HepG2 (cell line): ENCODE measurements around the gene ADSS1. TPM values are rescaled to one million over a fixed set of nuclear protein-coding genes. Genes with fewer than 3 reads are reported as not detected.

Experiments
- ATAC-seq: fragments of 200-7000 bp; cut with Tn5 transposase; 3 replicates; pipeline ENCODE4 v1.9.1; 2020; ENCODE audit warnings: mild to moderate bottlenecking, moderate library complexity
- BruUV-seq: library from RNA; stranded (reverse); fragments of 400-500 nt; replicated peaks from 2 replicates; lab custom pipeline; 2021; lab: Mats Ljungman, UMichigan
- CTCF ChIA-PET: fragments of 300-600 bp; formaldehyde crosslinking; extraction: SDS; loops from one replicate; lab custom pipeline; 2021; ENCODE audit warnings: low total read pairs, inconsistent platforms, low intra/inter-chr PET ratio; lab: Yijun Ruan, JAX
- POLR2A ChIA-PET: fragments of 350-600 bp; sonication (Branson Sonifier 250); formaldehyde crosslinking; loops from one replicate; lab custom pipeline; 2020; ENCODE audit warnings: antibody characterized with exemption, inconsistent platforms; lab: Yijun Ruan, JAX
- DNase-seq: peaks from one replicate; pipeline ENCODE4 v3.0.0-alpha.2; 2015; ENCODE audit warnings: low spot score
- FAIRE-seq: peaks from 3 replicates; lab custom pipeline; 2011; peaks lifted over from hg19 to GRCh38; lab: Jason Lieb, UNC
- H2AFZ ChIP-seq: one replicate; pipeline ENCODE4 v1.6.1; 2011; ENCODE audit warnings: low read length, inconsistent platforms
- H3K27ac ChIP-seq: fragments of 300-600 bp; 3 replicates; pipeline ENCODE4 v1.8.0; 2011; ENCODE audit warnings: mixed run types, mild to moderate bottlenecking, mixed read lengths, low read length, inconsistent platforms; ENCODE audit not compliant: insufficient read depth; ENCODE audit errors: extremely low read length
- H3K27me3 ChIP-seq, 2 experiments: fragments of 200-600 bp in 1 of 2; 2 replicates in 1 of 2; 3 replicates in 1 of 2; pipeline versions ENCODE4 v1.6.0 to v1.8.0; 2011; ENCODE audit warnings: low read length in 2 of 2, mild to moderate bottlenecking in 2 of 2, moderate library complexity in 2 of 2, inconsistent platforms in 1 of 2; ENCODE audit not compliant: insufficient read depth in 2 of 2, control insufficient read depth in 1 of 2
- H3K36me3 ChIP-seq, 2 experiments: fragments of 200-600 bp in 1 of 2; replicated peaks in 1 of 2; 2 replicates in 1 of 2; 3 replicates in 1 of 2; pipeline versions ENCODE4 v1.5.1 to v1.8.0; 2011; ENCODE audit warnings: low read length in 2 of 2, inconsistent platforms in 1 of 2; ENCODE audit not compliant: insufficient read depth in 2 of 2, control insufficient read depth in 1 of 2
- H3K4me1 ChIP-seq: 2 replicates; pipeline ENCODE4 v1.5.1; 2012; ENCODE audit warnings: low read length, inconsistent platforms; ENCODE audit not compliant: insufficient read depth
- H3K4me2 ChIP-seq: 2 replicates; pipeline ENCODE4 v1.6.0; 2011; ENCODE audit warnings: low read depth, low read length, inconsistent platforms
- H3K4me3 ChIP-seq, 3 experiments: fragments of 200-600 bp in 1 of 3; sonication (generic), shearing (Covaris generic) in 1 of 3; replicated peaks in 1 of 3; 2 replicates each; pipeline ENCODE4 v1.5.1; 2011 to 2016; ENCODE audit warnings: low read length in 3 of 3, inconsistent platforms in 2 of 3, low read depth in 2 of 3, mild to moderate bottlenecking in 2 of 3, control low read depth in 1 of 3, mixed read lengths in 1 of 3; ENCODE audit not compliant: insufficient read depth in 1 of 3
- H3K79me2 ChIP-seq: one replicate; pipeline ENCODE4 v1.6.1; 2011; ENCODE audit warnings: low read length, inconsistent platforms; ENCODE audit not compliant: insufficient read depth
- H3K9ac ChIP-seq: 2 replicates; pipeline ENCODE4 v1.6.0; 2011; ENCODE audit warnings: mild to moderate bottlenecking, low read depth, low read length, inconsistent platforms; ENCODE audit not compliant: insufficient read depth
- H3K9me3 ChIP-seq: 2 replicates; pipeline ENCODE4 v1.5.1; 2012; ENCODE audit warnings: mild to moderate bottlenecking, low read length
- H4K20me1 ChIP-seq: 2 replicates; pipeline ENCODE4 v1.6.0; 2011; ENCODE audit warnings: inconsistent platforms, mild to moderate bottlenecking, low read length, moderate library complexity; ENCODE audit not compliant: insufficient read depth
- AGO1 ChIP-seq: fragments of 200-400 bp; formaldehyde crosslinking; IDR thresholded peaks from 2 replicates; pipeline ENCODE4 v1.6.1; 2017; ENCODE audit warnings: mild to moderate bottlenecking, low read depth, low read length, moderate library complexity; ENCODE audit not compliant: poor library complexity, severe bottlenecking
- ETV5 ChIP-seq: IDR thresholded peaks from 2 replicates; pipeline ENCODE4 v1.6.1; 2018; ENCODE audit warnings: missing biosample characterization, missing genetic modification reagents, inconsistent platforms, borderline replicate concordance
- HNF1B ChIP-seq: sonication (generic); formaldehyde crosslinking; IDR thresholded peaks from 2 replicates; pipeline ENCODE4 v1.5.1; 2020; ENCODE audit warnings: mild to moderate bottlenecking, moderate library complexity, missing genetic modification reagents
- HNRNPL ChIP-seq: fragments of 200-400 bp; formaldehyde crosslinking; IDR thresholded peaks from 2 replicates; pipeline ENCODE4 v1.6.1; 2017; ENCODE audit warnings: mild to moderate bottlenecking, low read depth, low read length
- HNRNPLL ChIP-seq: fragments of 200-400 bp; formaldehyde crosslinking; IDR thresholded peaks from 2 replicates; pipeline ENCODE4 v1.6.1; 2017; ENCODE audit warnings: mild to moderate bottlenecking, low read depth, low read length; ENCODE audit not compliant: poor library complexity, severe bottlenecking
- MTF2 ChIP-seq: sonication (generic); formaldehyde crosslinking; IDR thresholded peaks from 2 replicates; pipeline ENCODE4 v1.5.0; 2020; ENCODE audit warnings: missing genetic modification reagents, borderline replicate concordance
- NR2F2 ChIP-seq: IDR thresholded peaks from 2 replicates; pipeline ENCODE4 v1.6.1; 2012; ENCODE audit warnings: low read depth, inconsistent platforms, borderline replicate concordance
- RXRA ChIP-seq: sonication (generic); formaldehyde crosslinking; IDR thresholded peaks from 2 replicates; pipeline ENCODE4 v1.5.1; 2020; ENCODE audit warnings: missing genetic modification reagents
- SOX13 ChIP-seq, 3 experiments: fragments of 450-650 bp in 1 of 3; sonication (generic) in 1 of 3; formaldehyde crosslinking in 1 of 3; IDR thresholded peaks in 2 of 3; conservative IDR thresholded peaks in 1 of 3; 2 replicates each; pipeline versions ENCODE4 v1.5.0 to v1.6.1; 2016 to 2020; ENCODE audit warnings: antibody characterized with exemption in 1 of 3, mild to moderate bottlenecking in 1 of 3, missing compliant biosample characterization in 1 of 3, missing genetic modification reagents in 1 of 3, moderate library complexity in 1 of 3
- XRCC5 ChIP-seq: fragments of 200-400 bp; formaldehyde crosslinking; optimal IDR thresholded peaks from 2 replicates; pipeline ENCODE3; 2017; ENCODE audit warnings: mild to moderate bottlenecking, low read length
- ZBTB33 ChIP-seq: sonication (generic); formaldehyde crosslinking; IDR thresholded peaks from 2 replicates; pipeline ENCODE4 v1.4.0; 2020; ENCODE audit warnings: missing genetic modification reagents
- ZNF225 ChIP-seq: sonication (generic); formaldehyde crosslinking; IDR thresholded peaks from 2 replicates; pipeline ENCODE4 v1.4.0; 2020; ENCODE audit warnings: mild to moderate bottlenecking, missing genetic modification reagents
- ZNF263 ChIP-seq: sonication (generic); formaldehyde crosslinking; IDR thresholded peaks from 2 replicates; pipeline ENCODE4 v1.4.0; 2020; ENCODE audit warnings: missing genetic modification reagents
- ZNF501 ChIP-seq: sonication (generic); formaldehyde crosslinking; IDR thresholded peaks from 2 replicates; pipeline ENCODE4 v1.5.1; 2020; ENCODE audit warnings: mild to moderate bottlenecking, moderate library complexity, missing genetic modification reagents
- ZNF709 ChIP-seq: sonication (generic); formaldehyde crosslinking; IDR thresholded peaks from 2 replicates; pipeline ENCODE4 v1.5.0; 2020; ENCODE audit warnings: mild to moderate bottlenecking, missing genetic modification reagents
- WGBS: methylation state at CpG from one replicate; pipeline ENCODE4 v1.1.6; 2017; ENCODE audit warnings: low lambda C conversion rate; 5-methylcytosine and 5-hydroxymethylcytosine counted together
- in situ Hi-C: cut with HindIII; loops from 2 replicates; pipeline ENCODE4 v1.10.0; 2017; ENCODE audit warnings: low pct_unique_long_range_greater_than_20kb; ENCODE audit not compliant: extremely low pct_ligation_motif_present
- intact Hi-C: fragments of 100-400 bp; cut with micrococcal nuclease; formaldehyde crosslinking; loops from one replicate; pipeline ENCODE4 v1.10.0; 2022; ENCODE audit not compliant: unreplicated experiment
- polyA plus RNA-seq, 8 experiments: library from polyadenylated mRNA; depleted of rRNA in 3 of 8; stranded (reverse) in 7 of 8; unstranded in 1 of 8; fragments of >200 nt; fragmentation: Illumina TruSeq in 4 of 8; extraction: Trizol in 4 of 8; gene quantifications; 2 replicates each; pipeline versions ENCODE4 v1.2.1 to v1.2.3, GENCODE V29; 2011 to 2016; ENCODE audit warnings: low read depth in 4 of 8, missing spikeins in 1 of 8, mixed read lengths in 1 of 8; ENCODE audit not compliant: insufficient read depth in 1 of 8
- total RNA-seq, 5 experiments: library from RNA; depleted of rRNA; stranded (reverse); fragments of >200 nt; fragmentation: Illumina TruSeq; extraction: Trizol; gene quantifications; 2 replicates each; pipeline ENCODE4 v1.2.3, GENCODE V29; 2016; ENCODE audit warnings: low read depth in 1 of 5
- TF ChIP-seq, protein P1 (sequence below): sonication (generic); formaldehyde crosslinking; IDR thresholded peaks from 2 replicates; pipeline ENCODE4 v1.8.1; 2023; ENCODE audit warnings: mild to moderate bottlenecking, missing genetic modification reagents

ADSS1 gene
- total and polyA plus RNA-seq, 2 of the 13 experiments (the other 11 are each of a cell fraction or from before 2014, with no cell fraction given) = 1.0 to 36.7 TPM

GRCh38 chr14:104677512-104678332 is 46.3 kb upstream of the ADSS1 start:
- in situ Hi-C loops = no loop called here
- Histone ChIP-seq H2AFZ (no peak overlapping the region), H3K9ac (peak overlapping the region; percentile 64), H3K36me3 (no peaks in the 10 kb centered on the region), H3K4me1 (peaks cover 71% of the 10 kb centered on the region), H3K9me3 (no peaks in the 10 kb centered on the region), H3K79me2 (no peaks in the 10 kb centered on the region), H3K27ac (no peak overlapping the region), H3K4me3 (peak overlapping the region; percentile 41 to 68 (median 52); a peak in 5 of 6 replicates), H3K27me3 (no peaks in the 10 kb centered on the region; a peak in 1 of 5 replicates), H4K20me1 (no peaks in the 10 kb centered on the region), H3K4me2 (peak overlapping the region; percentile 97)
- ChIA-PET CTCF (no interaction called here), POLR2A (interaction anchor here (0.7 to 7.6 kb wide), 5 partner anchors 10 to 75 kb away, joined by 3 to 179 read pairs (median 10); partner anchors contain the start of gene SIVA1)
- no peak for FAIRE-seq
- intact Hi-C loops = no loop called here
- DNase-seq = no peak
- WGBS = 58% methylated on average over 30 of the region's 43 CpGs
- ATAC-seq = peak; percentile 5
- BruUV-seq = no TSS peak
- no peak for TF ChIP-seq ZNF709 (CRISPR knock-in tag)
- TF ChIP-seq ZBTB33 = 0 out of 2 replicates have a peak, but pooled peaks have one; percentile 31
- TF ChIP-seq ZNF501 (CRISPR knock-in tag) = peak; percentile 53; the same call in 1 of the 2 replicates
- peak; percentile 15 for TF ChIP-seq AGO1
- 0 out of 2 replicates have a peak, but pooled peaks have one; percentile 23 for TF ChIP-seq HNF1B (CRISPR knock-in tag)
- 0 out of 2 replicates have a peak, but pooled peaks have one; percentile 18 for TF ChIP-seq MTF2 (CRISPR knock-in tag)
- peak; percentile 34 for TF ChIP-seq HNRNPLL
- TF ChIP-seq ZNF263 = peak; percentile 81
- TF ChIP-seq ETV5 (CRISPR knock-in tag) = 0 out of 2 replicates have a peak, but pooled peaks have one; percentile 3
- 0 out of 2 replicates have a peak, but pooled peaks have one; percentile 34 for TF ChIP-seq HNRNPL
- TF ChIP-seq, protein P1, sequence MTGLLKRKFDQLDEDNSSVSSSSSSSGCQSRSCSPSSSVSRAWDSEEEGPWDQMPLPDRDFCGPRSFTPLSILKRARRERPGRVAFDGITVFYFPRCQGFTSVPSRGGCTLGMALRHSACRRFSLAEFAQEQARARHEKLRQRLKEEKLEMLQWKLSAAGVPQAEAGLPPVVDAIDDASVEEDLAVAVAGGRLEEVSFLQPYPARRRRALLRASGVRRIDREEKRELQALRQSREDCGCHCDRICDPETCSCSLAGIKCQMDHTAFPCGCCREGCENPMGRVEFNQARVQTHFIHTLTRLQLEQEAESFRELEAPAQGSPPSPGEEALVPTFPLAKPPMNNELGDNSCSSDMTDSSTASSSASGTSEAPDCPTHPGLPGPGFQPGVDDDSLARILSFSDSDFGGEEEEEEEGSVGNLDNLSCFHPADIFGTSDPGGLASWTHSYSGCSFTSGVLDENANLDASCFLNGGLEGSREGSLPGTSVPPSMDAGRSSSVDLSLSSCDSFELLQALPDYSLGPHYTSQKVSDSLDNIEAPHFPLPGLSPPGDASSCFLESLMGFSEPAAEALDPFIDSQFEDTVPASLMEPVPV = 0 out of 2 replicates have a peak, but pooled peaks have one; percentile 25
- TF ChIP-seq XRCC5 = peak; percentile 15
- no peak for TF ChIP-seq SOX13 (IDR thresholded peaks at IDR 0.05)
- TF ChIP-seq SOX13 (CRISPR knock-in tag; conservative IDR thresholded peaks at IDR 0.05 in 1 of 2, IDR thresholded peaks at IDR 0.05 in 1 of 2) = no peak
- TF ChIP-seq NR2F2 = no peak
- peak; percentile 41; the same call in 1 of the 2 replicates for TF ChIP-seq ZNF225 (CRISPR knock-in tag)
- 0 out of 2 replicates have a peak, but pooled peaks have one; percentile 6 for TF ChIP-seq RXRA (CRISPR knock-in tag)
